Spinal cord (tissue), 10 donors: ENCODE measurements around the gene DCTD. TPM values are rescaled to one million over a fixed set of nuclear protein-coding genes. Genes with fewer than 3 reads are reported as not detected.
A peak's percentile ranks its signal among the peaks of the same experiment; 100 is the strongest.
"Not testable (repeated sequence)": the region's sequence is repeated elsewhere in the genome, so short reads cannot be mapped to it uniquely, and the experiment has no call there.

Experiments
- DNase-seq, 6 donors: peaks; one replicate each; pipeline versions ENCODE4 v3.0.0 to v3.0.0-alpha.2; 2013 to 2015; ENCODE audit warnings: low spot score in 6 of 6, low read depth in 4 of 6
- H3K27ac ChIP-seq: one replicate; pipeline ENCODE4 v1.5.1; 2013; ENCODE audit warnings: low read depth, low read length, control low read depth
- H3K27me3 ChIP-seq: one replicate; pipeline ENCODE4 v1.6.1; 2013; ENCODE audit warnings: low read length; ENCODE audit not compliant: control insufficient read depth, insufficient read depth
- H3K36me3 ChIP-seq: one replicate; pipeline ENCODE4 v1.6.1; 2013; ENCODE audit warnings: low read length; ENCODE audit not compliant: control insufficient read depth, insufficient read depth
- H3K4me1 ChIP-seq: one replicate; pipeline ENCODE4 v1.6.1; 2013; ENCODE audit warnings: low read length; ENCODE audit not compliant: control insufficient read depth, insufficient read depth
- H3K4me3 ChIP-seq: one replicate; pipeline ENCODE4 v1.5.1; 2013; ENCODE audit warnings: low read depth, low read length, control low read depth
- H3K9me3 ChIP-seq: one replicate; pipeline ENCODE4 v1.6.1; 2013; ENCODE audit warnings: low read length; ENCODE audit not compliant: control insufficient read depth, insufficient read depth
- WGBS: methylation state at CpG from one replicate; pipeline ENCODE4 v1.1.5; 2013; ENCODE audit warnings: missing lambda C conversion rate; ENCODE audit not compliant: insufficient coverage; 5-methylcytosine and 5-hydroxymethylcytosine counted together
- polyA plus RNA-seq, 2 donors: library from polyadenylated mRNA; unstranded; fragments of 120-200 nt; gene quantifications; one replicate each; pipeline ENCODE4 v1.2.1, GENCODE V29; 2013; ENCODE audit not compliant: insufficient read length in 2 of 2
- total RNA-seq, 2 donors: library from RNA; depleted of rRNA in 1 of 2; stranded (reverse); fragments of 120-200 nt in 1 of 2; fragments of >200 nt in 1 of 2; gene quantifications; one replicate each; pipeline versions ENCODE4 v1.2.3 to v1.2.4, GENCODE V29; 2013 to 2014
- donor health status: healthy.

The DCTD gene
- total and polyA plus RNA-seq, 4 donors: 43.4 to 71.8 (median 62.4) TPM

DNA sequence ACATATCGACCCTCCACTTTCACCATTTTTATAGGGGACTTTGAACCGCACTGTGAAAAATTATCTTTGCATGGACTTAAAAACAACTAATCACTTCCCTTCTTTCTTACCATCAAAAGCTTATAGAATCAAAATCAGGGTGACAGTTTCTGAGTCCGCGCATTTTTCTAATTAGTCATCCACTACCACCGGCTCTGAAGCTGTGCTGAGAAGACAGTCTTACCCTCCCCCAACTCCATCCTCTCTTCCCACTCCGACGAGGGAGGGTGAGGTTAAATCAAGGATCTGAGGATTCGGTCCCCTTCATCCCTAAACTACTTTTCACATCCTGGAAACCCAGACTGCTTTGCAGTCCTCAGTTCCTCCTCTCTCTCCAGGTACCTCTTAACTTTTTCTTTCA, 4.2 kb downstream of the DCTD start:
- Histone ChIP-seq H3K4me3 (no peak overlapping the region), H3K27ac (no peak overlapping the region), H3K27me3 (no peaks in the 10 kb centered on the region), H3K36me3 (peaks cover 11% of the 10 kb centered on the region), H3K4me1 (peaks cover 15% of the 10 kb centered on the region), H3K9me3 (no peaks in the 10 kb centered on the region)
- 75% methylated on average over 4 of the region's 8 CpGs for WGBS
- no peak for DNase-seq

DNA sequence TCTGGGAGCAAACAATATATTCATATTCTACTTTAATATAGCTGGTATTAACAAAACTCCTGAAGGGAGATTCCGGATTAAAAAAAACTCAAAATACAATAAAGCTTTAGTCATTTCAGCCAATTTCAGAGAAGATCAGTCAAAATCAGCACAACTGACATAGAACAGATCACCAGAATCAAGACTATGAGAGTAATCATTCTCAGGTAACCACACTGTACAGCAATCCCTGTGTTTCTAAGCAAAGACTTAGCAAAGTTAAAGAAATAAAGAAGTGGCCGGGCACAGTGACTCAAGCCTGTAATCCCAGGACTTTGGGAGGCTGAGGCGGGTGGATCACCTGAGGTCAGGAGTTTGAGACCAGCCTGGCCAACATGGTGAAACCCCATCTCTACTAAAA, 9.1 kb downstream of the DCTD start:
- Histone ChIP-seq H3K27ac (no peak overlapping the region), H3K27me3 (no peaks in the 10 kb centered on the region), H3K9me3 (no peaks in the 10 kb centered on the region), H3K36me3 (peaks cover 19% of the 10 kb centered on the region), H3K4me3 (no peak overlapping the region), H3K4me1 (peaks cover 24% of the 10 kb centered on the region)
- 100% methylated on average over 1 of the region's 3 CpGs for WGBS
- DNase-seq: no peak

DNA sequence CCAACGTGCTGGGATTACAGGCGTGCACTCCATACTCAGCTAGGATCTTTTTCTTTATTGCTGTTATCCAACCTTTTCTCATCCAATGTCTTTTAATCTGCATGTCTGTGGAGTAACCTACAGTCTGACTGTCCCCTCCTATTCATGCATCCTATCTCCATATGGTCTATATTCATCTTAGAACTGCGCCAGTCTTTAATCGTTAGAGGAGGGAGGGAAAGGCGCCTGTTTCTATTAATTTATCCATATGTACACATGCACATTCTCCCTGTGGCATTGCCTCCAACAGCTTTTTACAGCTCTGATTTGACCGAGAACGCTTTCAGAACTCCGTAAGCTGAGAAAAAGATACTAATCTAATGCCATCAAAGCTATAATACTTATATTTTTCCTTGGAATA, 9.8 kb downstream of the DCTD start:
- Histone ChIP-seq H3K4me1 (peaks cover 22% of the 10 kb centered on the region), H3K4me3 (no peak overlapping the region), H3K9me3 (no peaks in the 10 kb centered on the region), H3K27ac (no peak overlapping the region), H3K36me3 (peaks cover 19% of the 10 kb centered on the region), H3K27me3 (no peaks in the 10 kb centered on the region)
- WGBS: 100% methylated on average over 2 of the region's 8 CpGs
- DNase-seq: no peak

DNA sequence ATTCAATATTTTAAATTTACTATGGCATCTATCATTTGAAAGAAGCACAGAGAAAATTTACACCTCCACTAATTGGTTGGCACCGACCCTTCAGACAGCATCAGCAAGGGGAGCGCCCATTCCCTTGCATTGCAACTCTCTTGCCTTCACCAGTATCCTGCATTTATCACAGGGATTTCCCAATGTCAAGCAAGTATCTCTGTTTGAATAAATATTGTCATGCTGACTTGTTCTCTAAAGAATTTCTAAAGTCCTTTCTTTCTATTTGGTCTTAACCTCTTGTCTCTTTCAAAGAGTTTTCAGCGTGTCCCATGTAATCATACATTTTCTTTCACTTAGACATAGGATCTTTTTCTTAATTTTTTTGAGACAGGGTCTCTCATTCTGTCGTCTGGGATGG, 10.4 kb downstream of the DCTD start:
- Histone ChIP-seq H3K4me3 (no peak overlapping the region), H3K27me3 (no peaks in the 10 kb centered on the region), H3K36me3 (peaks cover 22% of the 10 kb centered on the region), H3K4me1 (peaks cover 22% of the 10 kb centered on the region), H3K9me3 (no peaks in the 10 kb centered on the region), H3K27ac (no peak overlapping the region)
- 80% methylated on average over 1 of the region's 4 CpGs for WGBS
- no peak for DNase-seq

DNA sequence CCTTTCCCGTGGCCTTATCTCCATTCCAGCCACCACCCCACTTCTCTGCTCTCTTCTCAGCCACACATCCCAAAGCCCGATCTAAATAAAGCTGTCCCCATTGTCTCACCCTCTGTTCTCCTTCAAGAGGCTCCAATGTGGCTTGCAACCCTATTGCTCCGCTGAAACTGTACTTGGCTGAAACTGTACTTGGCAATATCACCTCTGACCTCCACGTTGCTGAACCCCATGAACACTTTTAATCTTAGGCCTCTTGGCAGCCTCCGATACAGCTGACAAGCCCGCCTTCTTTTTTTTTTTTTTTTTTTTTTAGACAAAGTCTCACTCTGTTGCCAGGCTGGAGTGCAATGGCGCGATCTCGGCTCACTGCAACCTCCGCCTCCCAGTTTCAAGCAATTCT, 12.1 kb downstream of the DCTD start:
- no peaks in the 10 kb centered on the region for H3K9me3 ChIP-seq
- H3K27me3 ChIP-seq: no peaks in the 10 kb centered on the region
- H3K27ac ChIP-seq: no peak overlapping the region
- peaks cover 22% of the 10 kb centered on the region for H3K4me1 ChIP-seq
- 78% methylated on average over 4 of the region's 10 CpGs for WGBS
- H3K36me3 ChIP-seq: peaks cover 25% of the 10 kb centered on the region
- DNase-seq: no peak
- H3K4me3 ChIP-seq: no peak overlapping the region

DNA sequence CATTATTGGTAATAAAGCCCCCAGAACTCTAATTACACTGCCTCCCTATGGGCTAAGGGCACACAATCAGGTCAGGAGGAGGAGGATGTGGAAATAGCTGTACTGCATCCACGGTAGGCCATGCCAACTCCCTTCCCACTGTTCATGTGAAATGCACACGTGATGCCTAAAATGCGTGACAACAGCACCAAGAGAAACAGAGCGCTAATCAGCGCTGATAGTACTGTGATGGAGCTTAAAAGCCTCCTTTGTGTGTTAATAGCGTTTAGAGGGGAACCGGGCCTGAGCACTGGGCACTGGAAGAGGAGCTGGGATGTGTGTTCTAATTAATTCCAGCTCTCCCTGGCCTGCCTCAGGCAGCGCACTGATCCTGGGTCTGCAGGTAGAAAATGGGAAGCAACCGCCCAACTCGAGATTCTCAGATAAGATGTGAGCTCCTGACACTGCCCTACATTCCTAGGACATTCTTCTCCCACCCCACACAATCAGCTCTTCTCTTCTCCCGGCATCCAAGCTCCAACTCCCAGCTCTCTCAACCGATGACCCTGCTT, 12.9 kb downstream of the DCTD start:
- H3K4me1 ChIP-seq: peaks cover 22% of the 10 kb centered on the region
- no peak overlapping the region for H3K4me3 ChIP-seq
- 75% methylated on average over 10 of the region's 12 CpGs for WGBS
- no peaks in the 10 kb centered on the region for H3K9me3 ChIP-seq
- no peaks in the 10 kb centered on the region for H3K27me3 ChIP-seq
- DNase-seq: peak in 1 of 6 donors; percentile 90
- no peak overlapping the region for H3K27ac ChIP-seq
- H3K36me3 ChIP-seq: peaks cover 27% of the 10 kb centered on the region

DNA sequence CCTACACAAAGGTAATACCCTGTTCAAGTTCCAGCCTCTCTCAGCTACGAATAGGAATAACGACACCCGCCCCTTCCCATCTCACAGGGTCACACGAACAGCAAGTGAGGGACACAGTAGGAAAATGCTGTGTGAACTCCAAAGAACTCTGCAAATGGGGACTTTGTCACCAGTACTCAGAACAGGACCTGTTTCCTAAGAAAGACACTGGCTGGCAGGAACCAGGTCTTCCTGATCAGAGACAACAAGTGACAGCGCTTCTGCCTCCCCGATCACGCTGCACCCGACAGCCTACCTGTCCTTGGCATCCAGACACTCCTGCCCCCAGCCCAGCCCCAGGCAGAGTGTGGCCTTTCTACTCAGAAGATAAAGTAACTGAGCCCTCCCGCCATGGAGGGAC, 14.2 kb downstream of the DCTD start:
- DNase-seq: no peak
- Histone ChIP-seq H3K27me3 (no peaks in the 10 kb centered on the region), H3K9me3 (no peaks in the 10 kb centered on the region), H3K27ac (no peak overlapping the region), H3K4me3 (no peak overlapping the region), H3K36me3 (peaks cover 27% of the 10 kb centered on the region), H3K4me1 (peaks cover 22% of the 10 kb centered on the region)
- 100% methylated on average over 6 of the region's 9 CpGs for WGBS

DNA sequence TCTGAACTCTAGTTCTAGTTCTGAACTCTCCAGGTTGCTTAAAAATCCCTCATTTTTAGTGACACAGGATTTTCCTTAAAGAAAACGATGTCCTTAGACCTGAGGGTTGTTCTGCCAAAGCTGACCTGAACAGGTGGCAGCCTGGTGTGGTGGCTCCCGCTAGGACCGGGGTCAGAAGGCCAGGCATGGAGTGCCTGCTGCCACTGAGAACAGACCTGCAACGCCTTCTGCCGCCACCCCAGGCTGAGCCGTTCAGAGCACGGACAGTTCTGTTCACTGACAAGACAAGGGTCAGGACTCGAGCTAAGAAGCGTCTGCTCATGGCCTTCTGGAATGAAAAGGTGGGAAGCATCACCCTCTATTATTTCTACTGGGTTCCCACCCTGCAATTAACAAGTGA, 15.8 kb downstream of the DCTD start:
- no peak overlapping the region for H3K27ac ChIP-seq
- 71% methylated on average over 8 of the region's 9 CpGs for whole genome bisulfite sequencing
- no peaks in the 10 kb centered on the region for H3K9me3 ChIP-seq
- DNase-seq: no peak
- peaks cover 29% of the 10 kb centered on the region for H3K36me3 ChIP-seq
- H3K4me3 ChIP-seq: no peak overlapping the region
- H3K27me3 ChIP-seq: no peaks in the 10 kb centered on the region
- H3K4me1 ChIP-seq: peaks cover 23% of the 10 kb centered on the region

DNA sequence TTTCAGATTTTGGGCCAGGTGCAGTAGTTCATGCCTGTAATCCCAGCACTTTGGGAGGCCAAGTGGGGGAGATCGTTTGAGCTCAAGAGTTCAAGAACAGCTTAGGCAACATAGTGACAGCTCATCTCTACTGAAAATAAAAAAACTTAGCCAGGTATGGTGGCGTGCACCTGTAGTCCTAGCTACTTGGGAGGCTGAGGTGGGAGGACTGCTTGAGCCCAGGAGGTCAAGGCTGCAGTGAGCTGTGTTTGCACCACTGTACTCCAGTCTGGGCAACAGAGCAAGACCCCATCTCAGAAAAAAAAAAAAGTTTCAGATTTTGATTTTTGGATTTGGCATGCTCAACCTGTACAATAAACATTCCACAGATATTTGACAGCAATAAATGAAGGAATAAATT, 17.2 kb downstream of the DCTD start:
- not testable (repeated sequence) for H3K27me3 ChIP-seq, DNase-seq, H3K4me3 ChIP-seq, H3K9me3 ChIP-seq, H3K27ac ChIP-seq
- WGBS: 100% methylated on average over 1 of the region's 2 CpGs
- peaks cover 16% of the 10 kb centered on the region for H3K4me1 ChIP-seq
- H3K36me3 ChIP-seq: peaks cover 27% of the 10 kb centered on the region

DNA sequence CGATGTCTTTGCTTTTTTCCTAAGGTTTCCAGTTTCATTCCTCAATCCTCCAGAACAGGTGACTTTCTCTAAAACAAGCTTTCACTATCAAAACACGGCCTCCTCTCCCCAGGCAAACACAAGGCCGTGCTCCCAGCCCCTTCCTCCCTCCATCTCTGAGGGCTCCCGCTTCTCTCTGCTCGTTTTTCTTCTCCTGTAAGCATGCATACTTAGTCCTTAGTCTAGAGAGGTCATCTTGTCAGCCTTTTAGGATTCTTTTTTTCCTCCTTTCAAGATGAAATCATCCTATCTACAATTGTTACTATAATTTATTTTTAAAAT, 18.7 kb downstream of the DCTD start:
- H3K4me1 ChIP-seq: peaks cover 3% of the 10 kb centered on the region
- H3K27ac ChIP-seq: no peak overlapping the region
- H3K4me3 ChIP-seq: no peak overlapping the region
- DNase-seq: no peak
- 79% methylated on average over 5 of the region's 5 CpGs for WGBS
- no peaks in the 10 kb centered on the region for H3K9me3 ChIP-seq
- peaks cover 31% of the 10 kb centered on the region for H3K36me3 ChIP-seq
- no peaks in the 10 kb centered on the region for H3K27me3 ChIP-seq
